Renal pelvis (tissue), 4 donors: ENCODE results near the gene HERC2. TPM values are rescaled to one million over a fixed set of nuclear protein-coding genes. Genes with fewer than 3 reads are reported as not detected.
A peak's percentile ranks its signal among the peaks of the same experiment; 100 is the strongest.
"Not testable (repeated sequence)": the region's sequence is repeated elsewhere in the genome, so short reads cannot be mapped to it uniquely, and the experiment has no call there.

Experiments used
- DNase-seq: peaks from one replicate; pipeline ENCODE4 v3.0.0-alpha.2; 2013
- polyA plus RNA-seq, 3 donors: library from polyadenylated mRNA; unstranded; fragments of 120-200 nt; gene quantifications; one replicate each; pipeline ENCODE4 v1.2.1, GENCODE V29; 2013; ENCODE audit not compliant: insufficient read length in 3 of 3

Gene HERC2
- polyA plus RNA-seq, 3 donors = 48.7 to 73.3 (median 61.2) TPM

GRCh38 chr15:28227303-28227702, 94.7 kb downstream of the HERC2 start:
- not testable (repeated sequence) for DNase-seq

DNA sequence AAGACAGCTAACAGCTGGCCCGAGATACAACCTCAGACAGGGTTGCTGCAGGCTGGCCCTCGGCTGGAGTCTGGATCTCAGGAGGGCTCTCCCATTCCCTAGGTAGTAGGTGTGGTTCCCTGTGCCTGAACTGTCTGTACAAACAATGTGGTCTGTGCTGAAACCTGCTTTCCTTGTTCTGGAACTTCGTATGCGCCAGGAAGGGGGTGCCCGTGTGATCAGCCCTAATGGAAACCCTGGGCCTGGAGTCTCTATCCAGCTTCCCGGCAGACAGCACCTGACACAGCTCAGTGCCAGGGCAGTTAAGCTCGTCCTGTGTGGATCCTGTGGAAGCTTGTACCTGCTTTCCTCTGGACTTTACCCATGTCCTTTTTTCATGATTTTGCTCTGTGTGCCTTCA, 99.4 kb downstream of the HERC2 start:
- not testable (repeated sequence) for DNase-seq

GRCh38 chr15:28221696-28222095, 100.3 kb downstream of the HERC2 start:
- DNase-seq = not testable (repeated sequence)

GRCh38 chr15:28219116-28219515, 102.9 kb downstream of the HERC2 start:
- no peak for DNase-seq

DNA sequence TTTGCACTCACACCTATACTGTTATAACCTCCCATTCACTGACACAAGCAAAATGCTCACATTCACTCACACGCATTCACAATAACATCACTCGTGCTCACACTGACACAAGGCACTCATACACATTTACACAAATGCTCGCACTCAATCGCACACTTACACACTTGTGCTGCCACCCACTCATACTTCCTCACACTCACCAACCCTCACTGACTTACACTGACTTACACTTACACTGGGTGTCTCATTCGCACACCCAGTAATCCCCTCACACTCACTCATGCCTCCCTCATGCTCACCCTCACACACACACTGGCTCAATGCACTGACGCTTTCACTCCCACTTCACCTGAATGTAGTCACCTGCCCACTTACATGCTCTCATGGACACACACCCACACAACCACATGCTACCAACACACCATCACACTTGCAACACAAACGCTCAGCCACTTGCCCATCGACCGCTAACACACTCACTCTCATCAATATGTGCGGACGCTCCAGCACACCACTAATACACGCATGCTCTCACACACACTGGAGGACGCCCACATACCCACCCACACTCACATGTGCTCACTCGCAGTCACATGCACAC, 104.9 kb downstream of the HERC2 start:
- DNase-seq = not testable (repeated sequence)

GRCh38 chr15:28215521-28215920, 106.5 kb downstream of the HERC2 start:
- DNase-seq = not testable (repeated sequence)

DNA sequence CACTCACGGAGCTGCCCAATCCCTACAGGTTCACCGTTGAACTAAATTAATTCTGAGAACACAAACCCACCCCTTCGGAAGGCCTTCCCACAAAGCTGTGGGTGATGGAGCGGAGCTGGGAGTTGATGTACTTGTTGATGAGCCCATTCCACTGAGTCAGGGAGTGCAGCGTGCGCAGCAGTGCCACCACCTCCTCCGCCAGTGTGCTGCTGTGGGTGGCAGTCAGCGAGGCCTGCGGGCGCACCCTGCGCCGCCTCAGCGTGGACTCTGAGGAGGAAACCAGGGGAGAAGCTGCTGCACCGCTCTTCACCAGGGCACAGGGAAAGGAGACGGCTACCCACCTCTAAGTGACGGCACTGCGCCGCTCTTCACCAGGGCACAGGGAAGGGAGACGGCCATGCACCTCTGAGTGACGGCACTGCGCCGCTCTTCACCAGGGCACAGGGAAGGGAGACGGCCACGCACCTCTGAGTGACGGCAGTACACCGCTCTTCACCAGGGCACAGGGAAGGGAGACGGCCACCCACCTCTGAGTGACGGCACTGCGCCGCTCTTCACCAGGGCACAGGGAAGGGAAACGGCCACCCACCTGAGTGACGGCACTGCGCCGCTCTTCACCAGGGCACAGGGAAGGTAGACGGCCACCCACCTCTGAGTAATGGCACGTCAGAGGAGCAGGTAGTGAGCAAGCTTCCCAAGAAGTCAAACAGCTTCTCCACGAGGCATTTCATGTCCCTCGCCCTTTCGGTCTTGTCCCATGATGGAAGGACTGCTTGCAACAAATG, 107.8 kb downstream of the HERC2 start:
- not testable (repeated sequence) for DNase-seq

- DNase-seq = not testable (repeated sequence)
Measured at GRCh38 chr15:28213393-28213792, 108.6 kb downstream of the HERC2 start.

DNA sequence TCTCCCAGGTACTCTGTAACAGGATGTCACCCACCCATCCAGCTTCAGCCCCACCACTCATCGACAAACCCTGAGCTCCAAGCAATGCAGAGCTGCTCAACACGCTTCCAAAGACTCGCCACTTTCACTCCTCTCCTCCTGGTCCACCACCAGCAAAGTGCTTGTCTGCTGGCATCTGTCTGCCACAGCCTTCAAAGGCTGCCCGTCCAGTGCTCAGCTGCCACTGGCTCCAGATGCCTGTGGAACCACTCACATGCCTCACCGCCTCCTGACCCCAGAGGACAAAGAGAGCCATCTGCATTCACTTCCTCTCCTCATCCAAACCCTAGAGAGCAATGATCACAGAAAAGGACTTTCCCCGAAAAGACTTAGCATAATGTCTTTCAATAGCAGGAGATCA, 113.4 kb downstream of the HERC2 start:
- DNase-seq = no peak

DNA sequence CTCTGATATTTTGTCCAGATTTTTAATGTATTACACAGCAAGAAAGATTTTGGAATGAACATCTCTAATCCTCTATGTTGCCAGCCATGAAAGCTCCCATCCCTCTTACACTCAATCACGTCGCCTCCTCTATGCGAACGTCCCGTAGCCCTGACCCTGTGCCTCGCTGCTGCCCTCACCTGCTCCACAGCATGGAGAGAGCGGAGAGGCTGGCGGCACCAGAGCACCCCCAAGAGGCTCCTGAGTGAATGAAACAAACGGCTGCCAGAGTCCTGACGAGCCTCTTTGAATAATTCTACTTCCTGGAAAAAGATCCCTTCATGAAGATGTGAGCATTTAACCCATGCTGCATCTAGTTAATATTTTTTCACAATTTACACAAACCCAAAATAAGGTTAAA, 116.3 kb downstream of the HERC2 start:
- DNase-seq = not testable (repeated sequence)

- DNase-seq = not testable (repeated sequence)
Measured at GRCh38 chr15:28203055-28203828, 118.7 kb downstream of the HERC2 start.

DNA sequence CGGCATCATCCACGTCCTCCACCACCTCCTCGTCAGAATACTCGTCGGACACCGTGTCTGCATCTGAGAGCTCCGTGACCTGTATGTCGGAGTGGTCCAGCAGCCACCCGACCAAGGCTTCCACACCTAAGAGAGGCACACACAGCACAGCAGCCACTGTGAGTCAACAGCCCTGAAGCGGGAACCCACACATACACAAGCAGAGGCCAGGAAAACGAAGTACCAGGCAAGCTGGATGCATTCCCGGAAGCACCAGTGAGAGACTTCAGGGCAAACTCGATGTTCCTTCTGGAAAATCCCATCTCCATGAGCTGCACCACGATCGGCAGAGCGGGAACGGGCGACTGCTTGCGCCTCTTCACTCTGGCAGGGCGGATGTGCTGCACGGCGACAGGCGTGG, 119.9 kb downstream of the HERC2 start:
- DNase-seq = not testable (repeated sequence)

GRCh38 chr15:28198215-28198614, 123.8 kb downstream of the HERC2 start:
- DNase-seq = not testable (repeated sequence)

GRCh38 chr15:28197694-28198093, 124.3 kb downstream of the HERC2 start:
- DNase-seq = not testable (repeated sequence)

DNA sequence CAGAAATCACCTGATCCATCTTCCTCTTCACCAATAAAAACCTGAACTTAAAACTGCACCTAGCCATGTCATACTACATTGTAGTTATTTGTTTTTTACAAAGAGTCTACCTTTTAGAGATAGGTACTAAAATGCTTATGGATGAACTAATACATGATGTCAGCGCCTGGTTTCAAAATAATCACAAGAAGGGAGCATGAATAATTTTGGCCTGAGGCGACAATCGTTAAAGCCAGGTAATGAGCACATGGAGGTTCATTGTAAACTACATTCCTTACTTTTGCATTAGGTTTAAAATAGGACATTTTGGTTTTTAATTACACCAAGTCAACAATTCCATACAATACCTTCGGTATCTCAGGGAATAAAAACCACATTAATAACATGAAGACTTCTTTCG, 125.4 kb downstream of the HERC2 start:
- DNase-seq = not testable (repeated sequence)

DNA sequence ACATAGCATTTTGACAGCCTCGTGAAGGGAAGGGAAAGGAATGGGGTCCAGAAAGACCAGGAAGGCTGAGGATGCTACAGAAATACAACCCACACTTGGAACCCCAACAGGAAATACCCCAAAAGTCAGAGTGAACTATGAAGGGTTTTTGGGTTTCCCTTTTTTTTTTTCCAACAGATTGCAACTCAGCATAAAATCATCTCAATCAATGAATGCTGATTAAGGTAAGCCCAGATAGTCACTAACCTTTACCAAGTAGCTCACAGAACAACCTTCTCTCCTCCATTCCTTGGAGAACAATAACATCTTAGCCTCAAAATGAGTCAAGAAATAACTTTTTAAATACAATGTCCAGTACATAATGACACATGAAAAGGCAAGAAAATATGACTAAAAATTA, 129.2 kb downstream of the HERC2 start:
- no peak for DNase-seq

- DNase-seq = peak; percentile 84
Measured at GRCh38 chr15:28191832-28192231, 130.1 kb downstream of the HERC2 start.

- no peak for DNase-seq
Measured at GRCh38 chr15:28190391-28191174, 131.4 kb downstream of the HERC2 start.

GRCh38 chr15:28185148-28185895, 136.7 kb downstream of the HERC2 start:
- no peak for DNase-seq

DNA sequence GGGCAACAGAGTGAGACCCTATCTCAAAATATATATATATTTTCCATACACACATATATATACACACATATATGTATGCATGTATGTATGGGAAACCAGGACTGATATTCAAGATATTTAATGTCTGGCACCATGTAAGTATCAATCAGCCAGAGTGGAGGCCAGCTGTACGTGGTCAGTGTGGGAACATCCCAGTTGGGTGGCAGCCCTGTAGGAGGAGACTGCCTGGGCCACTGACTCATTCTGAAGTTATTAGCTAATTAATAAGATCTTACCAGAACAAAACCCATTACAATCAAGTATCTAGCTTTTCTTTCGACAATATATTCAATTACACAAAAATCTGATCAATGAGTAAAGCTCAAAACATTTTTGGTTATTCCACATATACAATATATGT, 137.8 kb downstream of the HERC2 start:
- DNase-seq = no peak

- no peak for DNase-seq
Measured at GRCh38 chr15:28182731-28183130, 139.2 kb downstream of the HERC2 start.
